HEK293 (cell line): ENCODE results near the gene FAAP100.

Experiments used
- CTCF ChIA-PET: fragments of 350-600 bp; formaldehyde crosslinking; extraction: SDS; loops from one replicate; lab custom pipeline; 2021; ENCODE audit warnings: antibody characterized with exemption; lab: Yijun Ruan, JAX
- POLR2A ChIA-PET: fragments of 300-600 bp; formaldehyde crosslinking; extraction: SDS; loops from one replicate; lab custom pipeline; 2020; ENCODE audit warnings: antibody characterized with exemption, inconsistent platforms; lab: Yijun Ruan, JAX
- H3K27ac ChIP-seq: fragments of 200-500 bp; sonication (Bioruptor generic); 2 replicates; pipeline ENCODE4 v1.5.1; 2014; ENCODE audit warnings: low read depth, low read length, control low read depth, inconsistent platforms; ENCODE audit errors: extremely low read depth
- H3K36me3 ChIP-seq, 2 experiments: fragments of 200-500 bp in 1 of 2; sonication (Bioruptor generic) in 1 of 2; 1 replicate in 1 of 2; 2 replicates in 1 of 2; pipeline ENCODE4 v1.5.1; 2014 to 2017; ENCODE audit warnings: inconsistent platforms in 2 of 2, low read length in 2 of 2; ENCODE audit not compliant: control insufficient read depth in 2 of 2, insufficient read depth in 1 of 2
- H3K4me1 ChIP-seq: fragments of 200-500 bp; sonication (Bioruptor generic); 2 replicates; pipeline ENCODE4 v1.5.1; 2014; ENCODE audit warnings: mild to moderate bottlenecking, low read length, inconsistent platforms; ENCODE audit not compliant: control insufficient read depth, insufficient read depth
- H3K4me3 ChIP-seq: 2 replicates; pipeline ENCODE4 v1.5.1; 2011; ENCODE audit warnings: low read depth, mild to moderate bottlenecking, control low read depth, low read length, moderate library complexity
- H3K9me3 ChIP-seq: fragments of 200-500 bp; sonication (Bioruptor generic); 2 replicates; pipeline ENCODE4 v1.5.1; 2014; ENCODE audit warnings: low read depth, low read length, inconsistent platforms; ENCODE audit not compliant: control insufficient read depth, insufficient read depth
- AEBP2 ChIP-seq: fragments of 450-650 bp; formaldehyde crosslinking; IDR thresholded peaks from 2 replicates; pipeline ENCODE4 v1.5.1; 2016; ENCODE audit warnings: missing biosample characterization, missing genetic modification characterization, borderline replicate concordance
- GLIS1 ChIP-seq: fragments of 450-650 bp; formaldehyde crosslinking; IDR thresholded peaks from 2 replicates; pipeline ENCODE4 v1.5.1; 2016; ENCODE audit warnings: missing biosample characterization, missing genetic modification characterization
- HOXD13 ChIP-seq: sonication (generic); formaldehyde crosslinking; IDR thresholded peaks from 2 replicates; pipeline ENCODE4 v1.8.0; 2022; ENCODE audit warnings: missing genetic modification reagents, borderline replicate concordance
- REPIN1 ChIP-seq: fragments of 450-650 bp; formaldehyde crosslinking; IDR thresholded peaks from 2 replicates; pipeline ENCODE4 v1.5.1; 2017; ENCODE audit warnings: missing biosample characterization, missing genetic modification characterization, low read depth
- SCRT1 ChIP-seq: fragments of 450-650 bp; formaldehyde crosslinking; IDR thresholded peaks from 2 replicates; pipeline ENCODE4 v1.5.1; 2016; ENCODE audit warnings: missing biosample characterization, missing genetic modification characterization, borderline replicate concordance
- ZNF214 ChIP-seq: fragments of 450-650 bp; formaldehyde crosslinking; IDR thresholded peaks from 2 replicates; pipeline ENCODE4 v1.5.1; 2017; ENCODE audit warnings: missing biosample characterization, mild to moderate bottlenecking, missing genetic modification characterization, borderline replicate concordance
- ZNF280D ChIP-seq: fragments of 450-650 bp; formaldehyde crosslinking; IDR thresholded peaks from 2 replicates; pipeline ENCODE4 v1.5.1; 2016; ENCODE audit warnings: missing biosample characterization, missing genetic modification characterization
- ZNF341 ChIP-seq: fragments of 450-650 bp; formaldehyde crosslinking; IDR thresholded peaks from 2 replicates; pipeline ENCODE4; 2016; ENCODE audit warnings: low read depth, missing biosample characterization, missing genetic modification characterization
- ZNF366 ChIP-seq: fragments of 450-650 bp; formaldehyde crosslinking; conservative IDR thresholded peaks from 2 replicates; pipeline ENCODE4 v1.5.1; 2016; ENCODE audit warnings: missing biosample characterization, missing genetic modification characterization
- ZNF518A ChIP-seq: fragments of 450-650 bp; formaldehyde crosslinking; conservative IDR thresholded peaks from 2 replicates; pipeline ENCODE4 v1.5.1; 2016; ENCODE audit warnings: low read depth, missing biosample characterization, missing genetic modification characterization
- ZNF600 ChIP-seq: fragments of 450-650 bp; formaldehyde crosslinking; IDR thresholded peaks from 2 replicates; pipeline ENCODE4 v1.5.1; 2016; ENCODE audit warnings: missing biosample characterization, missing genetic modification characterization
- ZNF843 ChIP-seq: fragments of 450-650 bp; formaldehyde crosslinking; IDR thresholded peaks from 2 replicates; pipeline ENCODE4 v1.5.1; 2016; ENCODE audit warnings: missing biosample characterization, missing genetic modification characterization
- ZSCAN16 ChIP-seq: fragments of 450-650 bp; formaldehyde crosslinking; IDR thresholded peaks from 2 replicates; pipeline ENCODE4 v1.5.1; 2016; ENCODE audit warnings: missing biosample characterization, missing genetic modification characterization
- TF ChIP-seq, protein P1 (sequence below): fragments of 450-650 bp; formaldehyde crosslinking; IDR thresholded peaks from 2 replicates; pipeline ENCODE4 v1.5.1; 2016; ENCODE audit warnings: missing biosample characterization, missing genetic modification characterization
- TF ChIP-seq, protein P2 (sequence below): fragments of 450-650 bp; formaldehyde crosslinking; IDR thresholded peaks from 2 replicates; pipeline ENCODE4 v1.5.1; 2016; ENCODE audit warnings: missing biosample characterization, missing genetic modification characterization

The FAAP100 gene

DNA sequence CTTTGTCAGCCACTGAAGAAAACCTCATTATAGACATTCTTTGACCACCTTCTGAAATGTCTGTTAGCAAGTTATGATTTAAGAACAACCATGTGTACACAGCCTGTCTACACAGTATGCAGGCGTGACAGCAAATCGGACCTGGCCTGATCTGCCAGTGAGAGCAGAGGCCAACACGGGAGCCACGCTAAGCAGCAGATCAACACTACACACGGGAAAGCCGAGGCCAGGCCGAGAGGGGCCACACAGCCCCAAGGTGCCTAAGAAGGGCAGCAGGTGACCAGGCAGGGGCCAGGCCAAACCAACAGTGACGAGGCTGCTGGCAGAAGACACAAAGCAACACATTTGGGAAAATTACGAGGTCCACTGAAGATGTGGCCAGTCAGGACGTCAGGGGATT is 16.3 kb upstream of the FAAP100 start:
- H3K4me1 ChIP-seq = peaks cover 23% of the 10 kb centered on the region
- CTCF ChIA-PET = interaction anchor here (1.2 to 7.8 kb wide), 3 partner anchors 11 to 33 kb away, joined by 5 to 69 read pairs (median 5); no protein-coding TSS in a partner anchor
- peak overlapping the region; percentile 5 for H3K27ac ChIP-seq
- POLR2A ChIA-PET = interaction anchor here (1.0 to 2.1 kb wide), 4 partner anchors 9 to 27 kb away, joined by 3 to 10 read pairs (median 4); no protein-coding TSS in a partner anchor
- peaks cover 36 to 96% of the 10 kb centered on the region in 2 experiments for H3K36me3 ChIP-seq
- H3K4me3 ChIP-seq = no peak overlapping the region
- no peaks in the 10 kb centered on the region for H3K9me3 ChIP-seq
- TF ChIP-seq ZNF843 (tag by site-specific recombination) (no peak), ZNF600 (tag by site-specific recombination) (peak; percentile 62)
- TF ChIP-seq, protein P1, sequence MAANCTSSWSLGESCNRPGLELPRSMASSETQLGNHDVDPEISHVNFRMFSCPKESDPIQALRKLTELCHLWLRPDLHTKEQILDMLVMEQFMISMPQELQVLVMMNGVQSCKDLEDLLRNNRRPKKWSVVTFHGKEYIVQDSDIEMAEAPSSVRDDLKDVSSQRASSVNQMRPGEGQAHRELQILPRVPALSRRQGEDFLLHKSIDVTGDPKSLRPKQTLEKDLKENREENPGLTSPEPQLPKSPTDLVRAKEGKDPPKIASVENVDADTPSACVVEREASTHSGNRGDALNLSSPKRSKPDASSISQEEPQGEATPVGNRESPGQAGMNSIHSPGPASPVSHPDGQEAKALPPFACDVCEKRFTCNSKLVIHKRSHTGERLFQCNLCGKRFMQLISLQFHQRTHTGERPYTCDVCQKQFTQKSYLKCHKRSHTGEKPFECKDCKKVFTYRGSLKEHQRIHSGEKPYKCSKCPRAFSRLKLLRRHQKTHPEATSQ (tag by site-specific recombination) = no peak

GRCh38 chr17:81567191-81567590 is 15.0 kb upstream of the FAAP100 start:
- no peaks in the 10 kb centered on the region for H3K9me3 ChIP-seq
- POLR2A ChIA-PET = interaction anchor here (0.6 to 2.0 kb wide), 11 partner anchors 10 to 278 kb away, joined by 3 to 16 read pairs (median 4); partner anchors contain the start of genes ACTG1, ARL16, BAHCC1 and FAAP100
- TF ChIP-seq ZNF366 (tag by site-specific recombination) = 0 out of 2 replicates have a peak, but pooled peaks have one; percentile 8
- TF ChIP-seq SCRT1 = 0 out of 2 replicates have a peak, but pooled peaks have one; percentile 17
- no peak for TF ChIP-seq ZNF280D (tag by site-specific recombination)
- H3K4me1 ChIP-seq = peaks cover 23% of the 10 kb centered on the region
- peaks cover 46 to 98% of the 10 kb centered on the region in 2 experiments for H3K36me3 ChIP-seq
- H3K27ac ChIP-seq = peak overlapping the region; percentile 88
- CTCF ChIA-PET = interaction anchor here (1.1 to 7.8 kb wide), 6 partner anchors 9 to 314 kb away, joined by 3 to 69 read pairs (median 4); partner anchors contain the start of gene FAAP100
- no peak overlapping the region for H3K4me3 ChIP-seq

GRCh38 chr17:81566461-81567126 is 14.4 kb upstream of the FAAP100 start:
- no peak overlapping the region for H3K4me3 ChIP-seq
- POLR2A ChIA-PET = interaction anchor here (0.5 to 2.0 kb wide), 13 partner anchors 10 to 281 kb away, joined by 3 to 16 read pairs (median 4); partner anchors contain the start of genes ACTG1, ARL16, BAHCC1 and FAAP100
- H3K36me3 ChIP-seq = peaks cover 46 to 100% of the 10 kb centered on the region in 2 experiments
- no peaks in the 10 kb centered on the region for H3K9me3 ChIP-seq
- CTCF ChIA-PET = interaction anchor here (0.6 to 7.8 kb wide), 9 partner anchors 8 to 314 kb away, joined by 3 to 69 read pairs (median 4); partner anchors contain the start of gene FAAP100
- H3K4me1 ChIP-seq = peaks cover 23% of the 10 kb centered on the region
- H3K27ac ChIP-seq = peak overlapping the region; percentile 88
- TF ChIP-seq REPIN1 (tag by site-specific recombination) (no peak), GLIS1 (peak; percentile 81), AEBP2 (no peak), ZNF214 (no peak), HOXD13 (CRISPR knock-in tag) (peak; percentile 78; the same call in 1 of the 2 replicates), ZNF341 (tag by site-specific recombination) (peak; percentile 39), ZSCAN16 (tag by site-specific recombination) (no peak), ZNF518A (tag by site-specific recombination) (no peak)
- TF ChIP-seq, protein P2, sequence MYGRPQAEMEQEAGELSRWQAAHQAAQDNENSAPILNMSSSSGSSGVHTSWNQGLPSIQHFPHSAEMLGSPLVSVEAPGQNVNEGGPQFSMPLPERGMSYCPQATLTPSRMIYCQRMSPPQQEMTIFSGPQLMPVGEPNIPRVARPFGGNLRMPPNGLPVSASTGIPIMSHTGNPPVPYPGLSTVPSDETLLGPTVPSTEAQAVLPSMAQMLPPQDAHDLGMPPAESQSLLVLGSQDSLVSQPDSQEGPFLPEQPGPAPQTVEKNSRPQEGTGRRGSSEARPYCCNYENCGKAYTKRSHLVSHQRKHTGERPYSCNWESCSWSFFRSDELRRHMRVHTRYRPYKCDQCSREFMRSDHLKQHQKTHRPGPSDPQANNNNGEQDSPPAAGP (tag by site-specific recombination) = no peak
